ENCODE data around the gene ZNF366. TPM values are rescaled to one million over a fixed set of nuclear protein-coding genes. Genes with fewer than 3 reads are reported as not detected.

The ZNF366 gene
- total RNA-seq, 2 donors from 2014 or later: 0.45 to 0.47 TPM

- no peaks in the 10 kb centered on the region for H3K27me3 ChIP-seq
- no peaks in the 10 kb centered on the region for H3K9me3 ChIP-seq
- TF ChIP-seq, protein P1, sequence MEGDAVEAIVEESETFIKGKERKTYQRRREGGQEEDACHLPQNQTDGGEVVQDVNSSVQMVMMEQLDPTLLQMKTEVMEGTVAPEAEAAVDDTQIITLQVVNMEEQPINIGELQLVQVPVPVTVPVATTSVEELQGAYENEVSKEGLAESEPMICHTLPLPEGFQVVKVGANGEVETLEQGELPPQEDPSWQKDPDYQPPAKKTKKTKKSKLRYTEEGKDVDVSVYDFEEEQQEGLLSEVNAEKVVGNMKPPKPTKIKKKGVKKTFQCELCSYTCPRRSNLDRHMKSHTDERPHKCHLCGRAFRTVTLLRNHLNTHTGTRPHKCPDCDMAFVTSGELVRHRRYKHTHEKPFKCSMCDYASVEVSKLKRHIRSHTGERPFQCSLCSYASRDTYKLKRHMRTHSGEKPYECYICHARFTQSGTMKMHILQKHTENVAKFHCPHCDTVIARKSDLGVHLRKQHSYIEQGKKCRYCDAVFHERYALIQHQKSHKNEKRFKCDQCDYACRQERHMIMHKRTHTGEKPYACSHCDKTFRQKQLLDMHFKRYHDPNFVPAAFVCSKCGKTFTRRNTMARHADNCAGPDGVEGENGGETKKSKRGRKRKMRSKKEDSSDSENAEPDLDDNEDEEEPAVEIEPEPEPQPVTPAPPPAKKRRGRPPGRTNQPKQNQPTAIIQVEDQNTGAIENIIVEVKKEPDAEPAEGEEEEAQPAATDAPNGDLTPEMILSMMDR (IDR thresholded peaks at IDR 0.05): no peak
- no peaks in the 10 kb centered on the region for H3K36me3 ChIP-seq
- no peak for DNase-seq
- intact Hi-C loops (cut with DNase I): no loop called here
- H3K4me1 ChIP-seq: no peaks in the 10 kb centered on the region
- no peak overlapping the region for H3K27ac ChIP-seq
- no peak overlapping the region for H3K9ac ChIP-seq (ENCODE audit: low read depth in 2 of 2, low read length in 2 of 2)
- H3K4me3 ChIP-seq: no peak overlapping the region
Observed at GRCh38 chr5:72428669-72429068, 78.5 kb downstream of the ZNF366 start.

- no peak overlapping the region for H3K27ac ChIP-seq
Observed at GRCh38 chr5:72427488-72428437, 79.4 kb downstream of the ZNF366 start.

GRCh38 chr5:72427016-72427415, 80.2 kb downstream of the ZNF366 start:
- Histone ChIP-seq H3K27ac (no peak overlapping the region), H3K4me3 (no peak overlapping the region)
- intact Hi-C loops (cut with DNase I): no loop called here

More at GRCh38 chr5:72427488-72428437, 79.4 kb downstream of the ZNF366 start:
- TF ChIP-seq, protein P1 (IDR thresholded peaks at IDR 0.05): no peak
- intact Hi-C loops (cut with DNase I): no loop called here
- H3K27me3 ChIP-seq: no peaks in the 10 kb centered on the region
- H3K4me3 ChIP-seq: no peak overlapping the region
- no peak for DNase-seq
- no peak overlapping the region for H3K9ac ChIP-seq (ENCODE audit: low read depth in 2 of 2, low read length in 2 of 2)
- no peaks in the 10 kb centered on the region for H3K36me3 ChIP-seq
- no peaks in the 10 kb centered on the region for H3K9me3 ChIP-seq
- no peaks in the 10 kb centered on the region for H3K4me1 ChIP-seq

DNA sequence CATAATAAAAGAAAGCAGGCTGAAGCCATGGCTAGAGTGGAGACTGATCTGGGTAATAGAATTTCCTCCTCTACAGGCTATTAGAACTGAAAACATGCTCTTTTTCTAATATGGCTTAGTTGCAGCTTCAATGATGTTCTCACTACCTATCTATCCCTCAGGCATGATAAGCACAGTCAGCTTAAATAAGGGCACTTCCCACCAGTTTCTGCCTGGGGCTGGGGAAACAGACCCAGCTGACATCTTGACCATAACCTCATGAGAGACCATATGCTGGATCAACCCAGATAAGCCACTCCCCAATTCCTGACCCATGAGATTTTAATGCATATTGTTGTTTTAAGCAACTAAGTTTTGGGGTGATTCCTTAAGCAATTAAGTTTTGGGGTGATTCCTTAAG, 81.2 kb downstream of the ZNF366 start:
- Histone ChIP-seq H3K9ac (ENCODE audit: low read depth in 2 of 2, low read length in 2 of 2) (no peak overlapping the region), H3K4me1 (no peaks in the 10 kb centered on the region), H3K4me3 (no peak overlapping the region), H3K9me3 (no peaks in the 10 kb centered on the region), H3K27ac (no peak overlapping the region), H3K27me3 (no peaks in the 10 kb centered on the region), H3K36me3 (no peaks in the 10 kb centered on the region)
- TF ChIP-seq, protein P1 (IDR thresholded peaks at IDR 0.05): no peak
- no peak for DNase-seq
- intact Hi-C loops (cut with DNase I): no loop called here

More at GRCh38 chr5:72427016-72427415, 80.2 kb downstream of the ZNF366 start:
- no peaks in the 10 kb centered on the region for H3K36me3 ChIP-seq
- no peaks in the 10 kb centered on the region for H3K27me3 ChIP-seq
- no peak overlapping the region for H3K9ac ChIP-seq (ENCODE audit: low read depth in 2 of 2, low read length in 2 of 2)
- H3K4me1 ChIP-seq: no peaks in the 10 kb centered on the region
- no peak for DNase-seq
- TF ChIP-seq, protein P1 (IDR thresholded peaks at IDR 0.05): no peak
- H3K9me3 ChIP-seq: no peaks in the 10 kb centered on the region

DNA sequence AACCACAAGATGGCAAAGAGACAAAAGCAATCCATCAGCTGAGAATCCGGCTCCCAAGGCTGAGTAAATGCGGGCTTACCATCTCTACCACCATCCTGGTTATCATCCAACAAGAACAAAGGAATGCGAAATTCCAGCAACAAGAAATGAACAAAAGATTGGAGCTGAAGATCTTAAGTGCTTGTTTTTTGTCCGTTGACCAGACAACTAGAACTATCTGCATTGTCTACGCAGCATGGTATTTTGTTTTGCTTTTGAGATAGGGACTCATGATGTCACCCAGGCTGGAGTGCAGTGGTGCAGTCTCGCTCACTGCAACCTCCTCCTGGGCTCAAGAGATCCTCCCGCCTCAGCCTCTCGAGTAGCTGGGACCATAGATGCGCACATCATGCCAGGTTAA, 88.9 kb downstream of the ZNF366 start:
- H3K4me1 ChIP-seq: no peaks in the 10 kb centered on the region
- TF ChIP-seq, protein P1 (IDR thresholded peaks at IDR 0.05): no peak
- DNase-seq: no peak
- no peaks in the 10 kb centered on the region for H3K36me3 ChIP-seq
- no peak overlapping the region for H3K27ac ChIP-seq
- H3K4me3 ChIP-seq: no peak overlapping the region
- H3K9me3 ChIP-seq: no peaks in the 10 kb centered on the region
- H3K27me3 ChIP-seq: no peaks in the 10 kb centered on the region
- intact Hi-C loops (cut with DNase I): no loop called here
- H3K9ac ChIP-seq (ENCODE audit: low read depth in 2 of 2, low read length in 2 of 2): no peak overlapping the region
